ENCODE measurements around the gene ZNF382. TPM values are rescaled to one million over a fixed set of nuclear protein-coding genes. Genes with fewer than 3 reads are reported as not detected.

ZNF382 gene
- total and polyA plus RNA-seq, 10 of the 15 experiments (the other 5 are each of a cell fraction or from before 2014, with no cell fraction given): 0.02 to 0.74 (median 0.55) TPM

- TF ChIP-seq YBX1 (IDR thresholded peaks at IDR 0.05) (no peak), CEBPZ (IDR thresholded peaks at IDR 0.05; ENCODE audit: low read depth, low read length) (no peak), NFXL1 (IDR thresholded peaks at IDR 0.05; ENCODE audit: borderline replicate concordance) (no peak), HDAC6 (IDR thresholded peaks at IDR 0.05; ENCODE audit: unreplicated experiment) (no peak), JUND (IDR thresholded peaks at IDR 0.05; ENCODE audit: low read depth, low read length) (no peak), ZNF24 (IDR thresholded peaks at IDR 0.05) (no peak), ZNF622 (IDR thresholded peaks at IDR 0.05) (no peak), IRF3 (IDR thresholded peaks at IDR 0.05) (no peak), ZNF384 (IDR thresholded peaks at IDR 0.05; ENCODE audit: borderline replicate concordance, low read depth, low read length) (no peak), NFYB (IDR thresholded peaks at IDR 0.05; ENCODE audit: insufficient read depth, low read depth, low read length) (no peak), CBX5 (IDR thresholded peaks at IDR 0.05; ENCODE audit: low read depth) (no peak), SKIL (IDR thresholded peaks at IDR 0.05; ENCODE audit: low read depth, poor library complexity, severe bottlenecking) (no peak), USF2 (IDR thresholded peaks at IDR 0.05; ENCODE audit: borderline replicate concordance, low read depth, low read length) (no peak; the same call in 1 of the 2 replicates), CBX3 (IDR thresholded peaks at IDR 0.05; ENCODE audit: borderline replicate concordance, low read depth) (no peak), GATAD2B (conservative IDR thresholded peaks at IDR 0.05; ENCODE audit: low read depth) (no peak), ZBTB4 (CRISPR knock-in tag; IDR thresholded peaks at IDR 0.05) (no peak), RFX5 (IDR thresholded peaks at IDR 0.05; ENCODE audit: low read depth, low read length) (no peak), YY1 (IDR thresholded peaks at IDR 0.05; ENCODE audit: low read depth, low read length) (no peak), HDGF (IDR thresholded peaks at IDR 0.05) (peak; percentile 83), EED (IDR thresholded peaks at IDR 0.05; ENCODE audit: low read depth) (no peak), FOS (IDR thresholded peaks at IDR 0.05; ENCODE audit: borderline replicate concordance, extremely low read depth, insufficient read length) (no peak), SREBF2 (IDR thresholded peaks at IDR 0.05; ENCODE audit: low read length) (no peak)
These were observed 435 bp upstream of the ZNF382 start (continued) for GRCh38 chr19:36604656-36605100.
